ENCODE measurements around the gene RBKS.

The RBKS gene

DNA sequence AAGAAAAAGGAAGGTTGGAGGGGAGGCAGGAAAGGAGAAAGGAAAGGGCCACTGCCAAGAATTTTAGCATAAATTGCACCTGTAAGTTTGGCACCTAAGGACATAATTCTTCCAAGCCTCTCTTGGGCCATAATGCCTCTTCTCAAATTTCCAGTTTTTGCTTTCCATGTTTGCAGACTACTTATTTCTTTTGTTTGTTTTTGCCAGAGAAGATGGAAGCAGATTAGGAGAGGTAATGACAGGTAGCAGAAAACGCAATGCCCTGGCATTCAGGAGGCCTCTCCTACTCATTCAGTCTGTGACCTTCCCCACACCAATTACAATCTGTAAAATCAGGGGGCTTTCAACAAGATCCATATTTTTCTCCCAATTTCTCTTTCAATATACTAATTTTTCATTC is 61.9 kb downstream of the RBKS start:
- DNase-seq = no peak

GRCh38 chr2:27824401-27824800 is 65.8 kb downstream of the RBKS start:
- no peak for DNase-seq

GRCh38 chr2:27823569-27823968 is 66.6 kb downstream of the RBKS start:
- no peak for DNase-seq

DNA sequence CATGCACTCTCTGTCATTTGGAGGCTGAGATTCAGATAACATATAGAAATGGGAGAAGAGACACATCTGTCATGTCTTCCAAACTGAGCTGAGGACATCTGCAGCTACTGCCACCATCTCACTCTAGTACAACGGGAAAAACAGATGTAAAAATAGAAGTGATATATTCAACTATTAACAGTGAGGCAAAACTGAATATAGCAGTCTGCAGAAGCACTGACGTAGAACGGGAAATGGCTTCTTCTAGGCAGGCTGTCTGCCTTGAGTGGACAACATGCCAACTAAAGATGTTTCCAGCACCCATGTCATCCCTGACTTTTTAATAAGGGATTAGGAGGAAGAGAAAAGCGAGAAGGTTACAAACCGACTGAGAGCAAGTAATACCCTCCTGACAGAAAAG is 67.1 kb downstream of the RBKS start:
- no peak for DNase-seq

GRCh38 chr2:27822049-27822448 is 68.1 kb downstream of the RBKS start:
- DNase-seq = no peak

DNA sequence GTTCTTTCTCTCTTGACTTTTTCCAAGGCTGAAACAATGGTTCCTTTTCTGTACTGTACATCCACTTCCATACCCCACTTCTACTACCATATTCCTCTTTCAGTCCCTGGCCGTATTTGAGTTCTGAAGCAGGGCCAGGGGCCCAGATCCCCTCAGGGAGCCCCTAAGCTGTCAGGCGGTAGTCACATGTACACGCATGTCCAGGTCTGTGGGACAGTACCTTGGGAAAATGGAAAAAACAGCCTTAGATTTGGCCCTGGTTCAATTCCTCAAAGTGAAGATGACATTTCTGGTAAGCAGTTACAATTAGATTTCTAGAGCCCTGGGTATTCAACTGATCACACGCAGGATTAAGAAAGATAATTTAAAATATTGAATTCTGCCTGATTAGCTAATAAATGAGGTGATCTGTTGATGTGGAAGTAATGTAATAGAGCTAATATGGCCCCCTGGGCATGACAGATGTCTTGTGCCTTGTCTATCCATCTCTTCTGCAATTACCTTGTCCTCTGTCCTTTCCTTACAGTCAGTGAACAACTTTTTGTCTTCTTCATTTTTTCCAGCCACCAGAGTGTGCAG is 74.2 kb downstream of the RBKS start:
- no peak for DNase-seq

DNA sequence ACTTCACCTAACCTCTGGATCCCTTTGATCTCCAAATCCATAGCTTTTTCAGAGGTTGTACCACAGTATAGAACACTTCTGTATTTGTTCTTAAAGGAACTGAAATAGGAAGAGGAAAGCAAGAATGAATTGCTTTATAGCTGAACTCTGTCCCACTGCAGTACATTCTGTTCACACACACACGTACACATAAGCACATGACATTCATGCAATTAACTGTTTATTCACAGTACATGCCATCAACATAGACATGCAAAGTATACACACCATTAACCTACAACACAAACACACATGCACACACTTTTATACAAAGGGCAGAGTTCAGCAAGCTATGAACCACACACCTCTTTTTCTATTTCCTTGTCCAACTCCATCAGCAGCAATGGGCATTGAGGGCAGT is 75.4 kb downstream of the RBKS start:
- DNase-seq = no peak

DNA sequence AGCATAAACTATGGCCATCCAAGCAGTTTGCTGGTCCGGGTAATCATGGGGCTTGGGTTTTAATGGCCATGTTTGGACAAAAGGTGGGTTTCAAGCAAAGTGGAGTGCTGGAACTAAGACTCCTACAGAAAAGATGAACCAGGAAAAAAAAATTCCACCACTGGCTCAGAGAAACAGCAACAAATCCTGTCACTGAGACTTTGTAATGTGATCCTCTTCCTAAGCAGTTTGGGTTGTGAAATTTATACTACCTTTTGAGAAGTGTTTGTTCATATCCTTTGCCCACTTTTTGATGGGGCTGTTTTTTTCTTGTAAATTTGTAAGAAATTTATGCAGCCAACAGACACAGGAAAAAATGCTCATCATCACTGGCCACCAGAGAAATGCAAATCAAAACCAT is 78.4 kb downstream of the RBKS start:
- DNase-seq = no peak

DNA sequence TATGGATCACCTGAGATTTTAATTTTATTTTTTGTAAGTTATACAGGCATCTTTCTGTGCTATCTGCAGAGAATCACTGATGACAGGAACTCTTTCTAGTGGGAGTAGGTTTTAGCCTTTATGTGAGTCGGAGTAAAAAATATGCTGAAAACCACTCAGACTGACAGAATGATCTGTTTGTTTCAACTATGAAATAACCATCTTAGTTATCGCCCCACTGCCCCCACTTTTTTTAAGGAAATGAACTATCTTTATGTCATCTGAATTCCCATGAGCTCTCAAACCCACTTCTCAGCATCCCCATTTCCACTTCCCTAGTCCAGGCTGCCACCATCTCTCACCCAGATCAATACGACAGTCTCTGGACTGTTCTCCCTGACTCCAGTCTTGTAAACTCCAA is 79.7 kb downstream of the RBKS start:
- no peak for DNase-seq

DNA sequence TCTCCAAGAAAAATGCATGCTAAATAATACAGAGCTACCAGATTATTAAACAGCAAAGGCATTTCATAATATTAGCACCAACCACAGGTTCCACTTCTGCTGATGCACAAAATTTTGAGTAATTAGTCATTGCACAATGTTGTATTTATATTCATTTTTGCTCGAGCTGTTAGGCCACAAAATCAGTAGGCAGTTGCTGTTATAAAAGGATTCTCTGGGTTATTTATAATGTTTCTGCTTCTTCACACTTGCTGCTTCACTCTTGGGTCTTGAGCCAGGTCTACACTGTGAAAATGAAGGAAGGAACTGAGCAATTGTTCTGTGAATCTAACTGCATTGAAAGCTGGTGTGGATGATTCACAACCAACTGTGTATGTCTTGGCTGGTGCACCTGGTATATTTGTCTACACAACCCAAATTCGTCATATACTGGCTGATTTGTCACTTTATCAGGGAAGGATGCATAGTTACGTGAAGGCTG is 80.4 kb downstream of the RBKS start:
- no peak for DNase-seq

- no peak for DNase-seq
Measured at GRCh38 chr2:27808984-27809383, 81.2 kb downstream of the RBKS start.

GRCh38 chr2:27808418-27808817 is 81.8 kb downstream of the RBKS start:
- no peak for DNase-seq

DNA sequence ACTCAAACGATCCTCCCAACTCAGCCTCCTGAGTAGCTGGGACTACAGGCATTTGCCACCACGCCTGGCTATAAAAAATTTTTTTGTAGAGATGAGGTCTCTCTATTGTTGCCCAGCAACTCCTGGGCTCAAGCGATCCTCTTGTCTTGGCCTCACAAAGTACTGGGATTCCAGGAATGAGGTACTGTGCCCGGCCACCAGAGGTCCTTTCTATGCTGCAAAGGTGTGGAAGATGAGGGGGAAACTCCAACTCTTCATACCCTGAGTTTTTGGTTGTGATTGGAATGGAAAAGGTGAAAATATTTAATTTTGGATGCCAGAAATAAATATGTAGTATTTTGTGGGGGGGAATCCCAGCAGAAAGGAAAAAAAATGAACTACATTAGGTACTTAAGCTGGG is 82.7 kb downstream of the RBKS start:
- no peak for DNase-seq

GRCh38 chr2:27806311-27807059 is 83.7 kb downstream of the RBKS start:
- DNase-seq = no peak

DNA sequence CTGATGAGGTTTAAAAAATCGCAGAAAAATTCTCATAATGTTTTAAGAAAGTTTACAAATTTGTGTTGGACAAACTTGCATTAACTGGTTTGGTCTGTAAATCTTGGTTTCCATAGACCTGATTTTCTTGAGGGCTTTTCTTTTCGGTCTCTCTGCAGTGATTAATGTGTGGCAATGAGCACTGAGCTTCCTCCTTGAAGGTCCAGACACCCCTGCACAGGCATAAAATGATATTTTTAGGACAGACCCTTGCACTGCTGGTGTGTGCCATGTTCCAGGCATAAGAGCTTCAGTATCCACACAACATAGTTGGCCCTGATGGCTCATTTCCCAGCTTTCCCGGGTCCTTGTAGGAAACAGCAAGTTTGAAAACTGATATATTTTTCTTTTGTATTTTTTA is 85.0 kb downstream of the RBKS start:
- DNase-seq = no peak

- no peak for DNase-seq
Measured at GRCh38 chr2:27804146-27804545, 86.0 kb downstream of the RBKS start.

DNA sequence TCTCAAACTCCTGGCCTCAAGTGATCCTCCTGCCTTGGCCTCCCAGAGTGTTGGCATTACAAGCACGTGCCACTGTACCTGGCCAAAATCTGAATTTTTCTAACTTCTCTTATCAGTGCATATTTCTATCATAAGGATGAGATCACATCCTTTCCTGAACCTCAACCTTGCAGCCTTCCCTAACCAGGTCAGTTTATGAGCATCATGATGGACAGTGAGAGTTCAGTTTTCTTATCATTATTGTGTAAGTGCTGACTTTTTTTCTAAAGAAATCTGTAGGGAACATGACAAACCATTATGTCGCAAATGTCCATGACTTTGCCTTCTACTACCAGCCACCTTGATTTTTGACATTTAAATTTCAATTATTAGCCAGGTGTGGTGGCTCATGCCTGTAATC is 87.1 kb downstream of the RBKS start:
- DNase-seq = no peak

- DNase-seq = no peak
Measured at GRCh38 chr2:27802547-27802946, 87.6 kb downstream of the RBKS start.

DNA sequence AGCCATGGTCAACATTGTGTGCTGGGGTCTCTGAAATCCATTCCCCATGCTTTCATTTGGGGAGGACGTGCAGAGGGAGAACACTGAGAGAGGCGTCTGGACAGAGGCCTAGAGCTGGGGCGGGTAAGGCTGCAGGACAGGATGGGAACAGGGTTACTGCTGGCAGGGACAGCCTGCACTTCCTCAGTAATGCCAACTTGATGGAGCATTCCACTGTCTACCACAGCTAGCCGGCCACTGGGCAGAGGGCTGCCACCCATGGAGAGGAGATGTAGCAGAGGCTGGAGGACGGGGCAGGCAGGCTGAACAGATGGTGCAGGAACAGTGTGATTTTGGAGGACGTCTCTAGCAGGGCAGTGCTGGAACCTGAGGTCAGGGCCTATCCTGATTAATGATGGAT is 89.3 kb downstream of the RBKS start:
- DNase-seq = no peak

DNA sequence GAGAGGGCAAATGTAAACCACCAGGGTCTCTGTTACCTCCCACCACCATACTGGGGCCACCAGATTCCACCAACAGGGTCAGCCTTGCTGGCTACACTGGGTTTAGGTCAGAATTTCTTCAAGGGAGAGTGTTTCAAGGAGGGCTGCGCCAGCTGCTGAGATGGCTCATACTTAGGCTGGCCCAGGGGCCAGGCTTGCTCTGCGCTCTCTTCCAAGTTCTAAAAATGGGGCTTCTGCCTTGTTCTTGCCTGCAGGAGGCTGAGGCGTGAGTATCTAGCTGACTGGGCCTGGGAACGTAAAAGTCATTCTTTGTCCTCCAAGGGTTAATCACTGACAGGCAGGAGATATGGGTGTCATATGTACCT is 90.6 kb downstream of the RBKS start:
- DNase-seq = no peak

DNA sequence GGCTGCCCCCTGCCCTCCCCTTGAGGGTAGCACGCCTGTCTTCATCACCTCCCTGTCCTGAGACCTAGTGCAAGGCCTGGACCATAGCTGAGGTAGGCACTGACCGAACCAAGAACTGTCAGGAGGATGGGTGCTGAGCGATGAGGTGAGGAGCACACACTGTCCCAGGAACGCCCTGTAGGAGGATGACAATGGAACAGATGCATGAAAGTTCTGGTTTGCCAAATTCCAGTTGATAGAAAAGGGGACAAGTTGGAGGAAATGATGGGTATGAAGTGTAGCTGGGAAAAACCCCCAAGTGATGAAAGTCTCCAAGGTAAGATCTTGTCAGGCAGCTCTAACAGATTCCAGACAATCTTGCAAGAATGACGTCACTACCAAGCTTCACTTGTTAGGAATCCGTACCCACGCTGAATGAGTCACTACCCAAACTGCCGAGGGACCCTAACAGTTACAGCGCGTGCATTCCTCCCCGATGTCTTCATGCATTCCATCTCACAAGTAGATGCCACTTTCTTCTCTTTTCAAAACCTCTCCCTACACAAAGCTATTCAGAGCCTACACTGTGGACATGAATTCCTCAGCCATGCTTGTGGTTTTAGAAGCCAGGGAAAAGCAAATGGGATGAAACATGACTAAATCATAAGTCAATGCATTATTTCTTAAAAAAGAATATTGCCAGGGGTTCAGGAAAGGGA is 91.1 kb downstream of the RBKS start:
- no peak for DNase-seq

- DNase-seq = no peak
Measured at GRCh38 chr2:27798486-27798885, 91.7 kb downstream of the RBKS start.

GRCh38 chr2:27797841-27798240 is 92.3 kb downstream of the RBKS start:
- no peak for DNase-seq

All from effector CD4-positive, alpha-beta T cell (primary cell).